Gastrocnemius medialis (tissue), 4 donors: ENCODE results near the gene MT1H. TPM values are rescaled to one million over a fixed set of nuclear protein-coding genes. Genes with fewer than 3 reads are reported as not detected.
A peak's percentile ranks its signal among the peaks of the same experiment; 100 is the strongest.

Source experiments
- ATAC-seq, 2 donors: fragments of 150-250 bp; one replicate each; pipeline ENCODE4 v1.9.1; 2016
- DNase-seq, 2 donors: peaks; one replicate each; pipeline ENCODE4 v3.0.0-alpha.2; 2019
- H3K27ac ChIP-seq, 4 donors: fragments of 200-600 bp; sonication (generic); 1 replicate in 1 of 4; 2 replicates in 3 of 4; pipeline ENCODE4 v1.5.1; 2016 to 2018; ENCODE audit warnings: mild to moderate bottlenecking in 2 of 4, moderate library complexity in 1 of 4
- H3K27me3 ChIP-seq, 3 donors: fragments of 200-600 bp; sonication (generic) in 2 of 3; 1 replicate in 1 of 3; 2 replicates in 2 of 3; pipeline versions ENCODE4 v1.5.1 to v1.6.0; 2016 to 2019; ENCODE audit warnings: mild to moderate bottlenecking in 1 of 3, moderate library complexity in 1 of 3
- H3K36me3 ChIP-seq, 2 donors: fragments of 200-600 bp; sonication (generic) in 1 of 2; one replicate each; pipeline ENCODE4 v1.5.1; 2017 to 2018
- H3K4me1 ChIP-seq, 2 donors: fragments of 200-600 bp; sonication (generic) in 1 of 2; one replicate each; pipeline ENCODE4 v1.5.1; 2016 to 2017; ENCODE audit warnings: mild to moderate bottlenecking in 2 of 2
- H3K4me3 ChIP-seq, 4 donors: fragments of 200-600 bp; sonication (generic) in 3 of 4; 1 replicate in 1 of 4; 2 replicates in 3 of 4; pipeline ENCODE4 v1.5.1; 2016 to 2019; ENCODE audit warnings: mild to moderate bottlenecking in 2 of 4
- H3K9me3 ChIP-seq, 3 donors: fragments of 200-600 bp; sonication (generic) in 2 of 3; 1 replicate in 1 of 3; 2 replicates in 2 of 3; pipeline ENCODE4 v1.5.1; 2016 to 2019
- CTCF ChIP-seq, 5 experiments: fragments of 450-650 bp in 3 of 5; fragments of 200-600 bp in 2 of 5; sonication (generic) in 2 of 5; IDR thresholded peaks in 4 of 5; conservative IDR thresholded peaks in 1 of 5; 1 replicate in 4 of 5; 2 replicates in 1 of 5; pipeline ENCODE4 v1.5.1; 2016 to 2019; ENCODE audit warnings: antibody characterized with exemption in 5 of 5, mild to moderate bottlenecking in 3 of 5, moderate library complexity in 3 of 5
- POLR2A ChIP-seq, 2 donors: fragments of 450-650 bp; IDR thresholded peaks; one replicate each; pipeline ENCODE4 v1.6.1; 2017; ENCODE audit warnings: antibody characterized with exemption in 2 of 2, mild to moderate bottlenecking in 2 of 2, moderate library complexity in 2 of 2
- in situ Hi-C, 4 donors: fragments of 200-750 bp; cut with MboI; loops; one replicate each; pipeline versions ENCODE4 v1.15.0 to v1.8.0; 2017; ENCODE audit warnings: low sequenced_read_pairs in 4 of 4
- intact Hi-C: fragments of 100-400 bp; cut with DNase I; formaldehyde crosslinking; loops from one replicate; pipeline ENCODE4 v1.15.1; 2023; ENCODE audit warnings: low total_unique reads
- total RNA-seq, 4 donors: library from RNA; depleted of rRNA; stranded (reverse); fragments of >200 nt; gene quantifications; one replicate each; pipeline versions ENCODE4 v1.1.0 to v1.2.3, GENCODE V29; 2016

Gene MT1H
- total RNA-seq, 4 donors from 2014 or later = not detected

GRCh38 chr16:56688762-56689161 lies 19.1 kb downstream of the MT1H start:
- Histone ChIP-seq H3K9me3 (no peaks in the 10 kb centered on the region), H3K27ac (peak overlapping the region in 1 of 4 donors; percentile 5), H3K4me1 (peaks cover 19 to 20% of the 10 kb centered on the region in 2 donors), H3K36me3 (no peaks in the 10 kb centered on the region), H3K27me3 (no peaks in the 10 kb centered on the region), H3K4me3 (no peak overlapping the region)
- intact Hi-C loops = no loop called here
- no peak for DNase-seq
- TF ChIP-seq CTCF (IDR thresholded peaks at IDR 0.05 in 4 of 5, conservative IDR thresholded peaks at IDR 0.05 in 1 of 5) (peak in 1 of 5 experiments; percentile 27), POLR2A (IDR thresholded peaks at IDR 0.05) (no peak)
- ATAC-seq = no peak
- in situ Hi-C loops = loop anchor here in 1 of 4 donors (25.0 kb wide), 1 partner anchor 276 kb away; no protein-coding TSS in a partner anchor

GRCh38 chr16:56689171-56689570 lies 19.6 kb downstream of the MT1H start:
- Histone ChIP-seq H3K4me1 (peaks cover 18 to 20% of the 10 kb centered on the region in 2 donors), H3K4me3 (no peak overlapping the region), H3K36me3 (no peaks in the 10 kb centered on the region), H3K9me3 (no peaks in the 10 kb centered on the region), H3K27ac (no peak overlapping the region), H3K27me3 (no peaks in the 10 kb centered on the region)
- DNase-seq (no peak), ATAC-seq (no peak)
- intact Hi-C loops = no loop called here
- TF ChIP-seq CTCF (IDR thresholded peaks at IDR 0.05 in 4 of 5, conservative IDR thresholded peaks at IDR 0.05 in 1 of 5) (no peak), POLR2A (IDR thresholded peaks at IDR 0.05) (no peak)
- in situ Hi-C loops = loop anchor here in 1 of 4 donors (25.0 kb wide), 1 partner anchor 277 kb away; no protein-coding TSS in a partner anchor

- Histone ChIP-seq H3K9me3 (no peaks in the 10 kb centered on the region), H3K27me3 (no peaks in the 10 kb centered on the region), H3K36me3 (no peaks in the 10 kb centered on the region), H3K4me3 (no peak overlapping the region), H3K27ac (no peak overlapping the region), H3K4me1 (peaks cover 6 to 13% of the 10 kb centered on the region in 2 donors)
- intact Hi-C loops (no loop called here), in situ Hi-C loops (loop anchor here in 1 of 4 donors (25.0 kb wide), 1 partner anchor 278 kb away; no protein-coding TSS in a partner anchor)
- TF ChIP-seq CTCF (IDR thresholded peaks at IDR 0.05 in 4 of 5, conservative IDR thresholded peaks at IDR 0.05 in 1 of 5) = no peak
- TF ChIP-seq POLR2A (IDR thresholded peaks at IDR 0.05) = no peak
- ATAC-seq (no peak), DNase-seq (no peak)
Observed at GRCh38 chr16:56690420-56691122, 21.0 kb downstream of the MT1H start.

GRCh38 chr16:56691885-56692284 lies 22.3 kb downstream of the MT1H start:
- Histone ChIP-seq H3K9me3 (no peaks in the 10 kb centered on the region), H3K4me3 (no peak overlapping the region), H3K4me1 (peaks cover 0 to 5% of the 10 kb centered on the region in 2 donors), H3K27me3 (no peaks in the 10 kb centered on the region), H3K36me3 (no peaks in the 10 kb centered on the region), H3K27ac (peak overlapping the region in 3 of 4 donors; percentile 4 to 73 (median 64))
- DNase-seq = peak in 1 of 2 donors; percentile 72
- TF ChIP-seq CTCF (IDR thresholded peaks at IDR 0.05 in 4 of 5, conservative IDR thresholded peaks at IDR 0.05 in 1 of 5) (no peak), POLR2A (IDR thresholded peaks at IDR 0.05) (no peak)
- in situ Hi-C loops (loop anchor here in 1 of 4 donors (25.0 kb wide), 1 partner anchor 280 kb away; no protein-coding TSS in a partner anchor), intact Hi-C loops (loop anchor here (1.0 kb wide), 1 partner anchor 13 kb away; no protein-coding TSS in a partner anchor)
- peak; percentile 25 to 79 for ATAC-seq
